CD8-positive, alpha-beta memory T cell (primary cell): ENCODE results near the gene PLEKHG4. TPM values are rescaled to one million over a fixed set of nuclear protein-coding genes. Genes with fewer than 3 reads are reported as not detected.

Experiments used
- CTCF ChIA-PET: fragments of 350-600 bp; sonication (Branson Sonifier 250); formaldehyde crosslinking; loops from one replicate; lab custom pipeline; 2021; ENCODE audit warnings: antibody characterized with exemption; lab: Charles Lee
- POLR2A ChIA-PET: fragments of 350-600 bp; sonication (Branson Sonifier 250); formaldehyde crosslinking; loops from one replicate; lab custom pipeline; 2021; ENCODE audit warnings: antibody characterized with exemption; lab: Charles Lee
- DNase-seq, 5 donors: peaks; one replicate each; pipeline versions ENCODE4 v3.0.0 to v3.0.0-alpha.2; 2020 to 2022; ENCODE audit warnings: mixed read lengths in 1 of 5
- H3K27ac ChIP-seq: one replicate; pipeline ENCODE4 v1.7.0; 2013; ENCODE audit warnings: low read depth, mild to moderate bottlenecking, low read length, moderate library complexity
- H3K27me3 ChIP-seq: 2 replicates; pipeline ENCODE4 v1.7.0; 2013; ENCODE audit warnings: low read length, mild to moderate bottlenecking; ENCODE audit not compliant: insufficient read depth, poor library complexity, severe bottlenecking
- H3K36me3 ChIP-seq: 2 replicates; pipeline ENCODE4 v1.7.0; 2013; ENCODE audit warnings: mild to moderate bottlenecking, low read length, moderate library complexity; ENCODE audit not compliant: insufficient read depth
- H3K4me1 ChIP-seq: 2 replicates; pipeline ENCODE4 v1.7.0; 2013; ENCODE audit warnings: mild to moderate bottlenecking, low read length, moderate library complexity; ENCODE audit not compliant: insufficient read depth
- H3K4me3 ChIP-seq: 2 replicates; pipeline ENCODE4 v1.7.0; 2013; ENCODE audit warnings: mild to moderate bottlenecking, low read length
- H3K9me3 ChIP-seq: 2 replicates; pipeline ENCODE4 v1.7.0; 2013; ENCODE audit warnings: mild to moderate bottlenecking, low read length
- H3K27ac Mint-ChIP-seq, 8 donors: one replicate each; pipeline ENCODE4 v1.8.0; 2020 to 2021; ENCODE audit warnings: mixed read lengths in 8 of 8, mild to moderate bottlenecking in 6 of 8, inconsistent platforms in 3 of 8, moderate library complexity in 3 of 8
- H3K27me3 Mint-ChIP-seq, 2 donors: one replicate each; pipeline ENCODE4 v1.8.0; 2020 to 2021; ENCODE audit warnings: mixed read lengths in 2 of 2, mild to moderate bottlenecking in 1 of 2, moderate library complexity in 1 of 2
- H3K36me3 Mint-ChIP-seq, 3 donors: one replicate each; pipeline ENCODE4 v1.8.0; 2020 to 2021; ENCODE audit warnings: mixed read lengths in 3 of 3, inconsistent platforms in 1 of 3, mild to moderate bottlenecking in 1 of 3
- H3K4me1 Mint-ChIP-seq, 3 donors: one replicate each; pipeline ENCODE4 v1.8.0; 2020 to 2021; ENCODE audit warnings: mixed read lengths in 3 of 3, inconsistent platforms in 1 of 3, mild to moderate bottlenecking in 1 of 3
- H3K4me3 Mint-ChIP-seq, 7 donors: one replicate each; pipeline ENCODE4 v1.8.0; 2020 to 2021; ENCODE audit warnings: mixed read lengths in 7 of 7, mild to moderate bottlenecking in 6 of 7, moderate library complexity in 4 of 7, inconsistent platforms in 2 of 7
- H3K9me3 Mint-ChIP-seq, 5 donors: one replicate each; pipeline ENCODE4 v1.8.0; 2020 to 2022; ENCODE audit warnings: mixed read lengths in 5 of 5, mild to moderate bottlenecking in 3 of 5, moderate library complexity in 2 of 5, inconsistent platforms in 1 of 5
- polyA plus RNA-seq: library from polyadenylated mRNA; unstranded; fragments of 300-500 nt; fragmentation: Illumina TruSeq; gene quantifications from one replicate; pipeline ENCODE4 v1.2.3, GENCODE V29; 2021
- total RNA-seq, 2 experiments: library from RNA; stranded (reverse); gene quantifications; one replicate each; pipeline ENCODE4 v1.2.3, GENCODE V29; 2021

PLEKHG4 gene
- total and polyA plus RNA-seq, 3 experiments from 2014 or later, result 1.6 to 29.3 (median 25.3) TPM

- H3K9me3 Mint-ChIP-seq, result no peaks in the 10 kb centered on the region
- peaks cover 0 to 4% (median under 1%) of the 10 kb centered on the region in 3 donors for H3K4me1 Mint-ChIP-seq
- Histone ChIP-seq H3K4me3 (no peak overlapping the region), H3K4me1 (peaks cover under 1% of the 10 kb centered on the region), H3K36me3 (no peaks in the 10 kb centered on the region), H3K27me3 (no peaks in the 10 kb centered on the region), H3K27ac (no peak overlapping the region), H3K9me3 (no peaks in the 10 kb centered on the region)
- ChIA-PET CTCF (no interaction called here), POLR2A (no interaction called here)
- no peak overlapping the region for H3K4me3 Mint-ChIP-seq
- no peaks in the 10 kb centered on the region for H3K36me3 Mint-ChIP-seq
- no peak overlapping the region for H3K27ac Mint-ChIP-seq
- peak in 1 of 5 donors; percentile 37 for DNase-seq
- peaks cover 9 to 10% of the 10 kb centered on the region in 2 donors for H3K27me3 Mint-ChIP-seq
These were observed 24.4 kb upstream of the PLEKHG4 start for GRCh38 chr16:67254801-67255552.

GRCh38 chr16:67255553-67256221 is 23.6 kb upstream of the PLEKHG4 start:
- no peaks in the 10 kb centered on the region for H3K4me1 Mint-ChIP-seq
- H3K36me3 Mint-ChIP-seq, result no peaks in the 10 kb centered on the region
- CTCF ChIA-PET, result no interaction called here

GRCh38 chr16:67256701-67257230 is 22.6 kb upstream of the PLEKHG4 start:
- CTCF ChIA-PET, result no interaction called here
- Mint-ChIP-seq H3K4me1 (no peaks in the 10 kb centered on the region), H3K27ac (peak overlapping the region in 1 of 8 donors; percentile 66), H3K9me3 (no peaks in the 10 kb centered on the region), H3K4me3 (peak overlapping the region in 1 of 7 donors; percentile 26), H3K36me3 (no peaks in the 10 kb centered on the region), H3K27me3 (peaks cover 9 to 13% of the 10 kb centered on the region in 2 donors)
- no peak overlapping the region for H3K27ac ChIP-seq
- no peak overlapping the region for H3K4me3 ChIP-seq
- no peaks in the 10 kb centered on the region for H3K9me3 ChIP-seq
- no peaks in the 10 kb centered on the region for H3K4me1 ChIP-seq
- POLR2A ChIA-PET, result no interaction called here
- no peaks in the 10 kb centered on the region for H3K36me3 ChIP-seq
- no peaks in the 10 kb centered on the region for H3K27me3 ChIP-seq
- DNase-seq, result peak in 1 of 5 donors; percentile 35

More at GRCh38 chr16:67255553-67256221, 23.6 kb upstream of the PLEKHG4 start:
- H3K27ac Mint-ChIP-seq, result no peak overlapping the region
- H3K4me1 ChIP-seq, result no peaks in the 10 kb centered on the region
- no peaks in the 10 kb centered on the region for H3K36me3 ChIP-seq
- H3K27me3 Mint-ChIP-seq, result peaks cover 9 to 10% of the 10 kb centered on the region in 2 donors
- DNase-seq, result peak in 1 of 5 donors; percentile 30
- H3K4me3 ChIP-seq, result no peak overlapping the region
- H3K27ac ChIP-seq, result no peak overlapping the region
- H3K27me3 ChIP-seq, result no peaks in the 10 kb centered on the region
- POLR2A ChIA-PET, result no interaction called here
- H3K9me3 Mint-ChIP-seq, result no peaks in the 10 kb centered on the region
- no peak overlapping the region for H3K4me3 Mint-ChIP-seq
- H3K9me3 ChIP-seq, result no peaks in the 10 kb centered on the region

GRCh38 chr16:67257486-67258160 is 21.7 kb upstream of the PLEKHG4 start:
- Histone ChIP-seq H3K4me3 (no peak overlapping the region), H3K9me3 (no peaks in the 10 kb centered on the region), H3K27me3 (no peaks in the 10 kb centered on the region), H3K4me1 (no peaks in the 10 kb centered on the region), H3K36me3 (no peaks in the 10 kb centered on the region), H3K27ac (no peak overlapping the region)
- H3K9me3 Mint-ChIP-seq, result no peaks in the 10 kb centered on the region
- H3K27ac Mint-ChIP-seq, result peak overlapping the region in 1 of 8 donors; percentile 68
- H3K4me3 Mint-ChIP-seq, result no peak overlapping the region
- ChIA-PET CTCF (no interaction called here), POLR2A (no interaction called here)
- peaks cover 12 to 21% of the 10 kb centered on the region in 2 donors for H3K27me3 Mint-ChIP-seq
- no peaks in the 10 kb centered on the region for H3K4me1 Mint-ChIP-seq
- no peaks in the 10 kb centered on the region for H3K36me3 Mint-ChIP-seq
- DNase-seq, result peak in 1 of 5 donors; percentile 21

GRCh38 chr16:67258161-67258835 is 21.0 kb upstream of the PLEKHG4 start:
- Mint-ChIP-seq H3K4me3 (peak overlapping the region in 1 of 7 donors; percentile 32), H3K9me3 (no peaks in the 10 kb centered on the region), H3K4me1 (no peaks in the 10 kb centered on the region), H3K27me3 (peaks cover 16 to 28% of the 10 kb centered on the region in 2 donors), H3K36me3 (no peaks in the 10 kb centered on the region), H3K27ac (no peak overlapping the region)
- Histone ChIP-seq H3K27ac (no peak overlapping the region), H3K4me3 (no peak overlapping the region), H3K9me3 (no peaks in the 10 kb centered on the region), H3K27me3 (no peaks in the 10 kb centered on the region), H3K4me1 (no peaks in the 10 kb centered on the region), H3K36me3 (no peaks in the 10 kb centered on the region)
- DNase-seq, result no peak
- ChIA-PET POLR2A (no interaction called here), CTCF (interaction anchor here (1.7 kb wide), 1 partner anchor 27 kb away, joined by 4 read pairs; no protein-coding TSS in a partner anchor)

- H3K4me1 ChIP-seq, result no peaks in the 10 kb centered on the region
- H3K4me1 Mint-ChIP-seq, result no peaks in the 10 kb centered on the region
- H3K9me3 Mint-ChIP-seq, result no peaks in the 10 kb centered on the region
- CTCF ChIA-PET, result interaction anchor here (0.9 to 1.7 kb wide), 4 partner anchors 9 to 104 kb away, joined by 3 to 4 read pairs (median 4); no protein-coding TSS in a partner anchor
- H3K27me3 ChIP-seq, result no peaks in the 10 kb centered on the region
- H3K4me3 ChIP-seq, result no peak overlapping the region
- H3K27ac Mint-ChIP-seq, result peak overlapping the region in 1 of 8 donors; percentile 4
- H3K4me3 Mint-ChIP-seq, result no peak overlapping the region
- DNase-seq, result no peak
- H3K36me3 ChIP-seq, result no peaks in the 10 kb centered on the region
- no peaks in the 10 kb centered on the region for H3K36me3 Mint-ChIP-seq
- POLR2A ChIA-PET, result no interaction called here
- no peak overlapping the region for H3K27ac ChIP-seq
- H3K9me3 ChIP-seq, result no peaks in the 10 kb centered on the region
- H3K27me3 Mint-ChIP-seq, result peaks cover 16 to 33% of the 10 kb centered on the region in 2 donors
These were observed 19.6 kb upstream of the PLEKHG4 start for GRCh38 chr16:67259705-67260104.

- H3K36me3 Mint-ChIP-seq, result no peaks in the 10 kb centered on the region
- peak in 1 of 5 donors; percentile 14 for DNase-seq
- H3K4me3 Mint-ChIP-seq, result peak overlapping the region in 1 of 7 donors; percentile 10
- peak overlapping the region in 1 of 8 donors; percentile 61 for H3K27ac Mint-ChIP-seq
- H3K4me1 ChIP-seq, result no peaks in the 10 kb centered on the region
- ChIA-PET POLR2A (no interaction called here), CTCF (interaction anchor here (1.0 to 1.4 kb wide), 4 partner anchors 10 to 35 kb away, joined by 3 to 4 read pairs (median 3); partner anchors contain the start of gene TMEM208)
- H3K9me3 ChIP-seq, result no peaks in the 10 kb centered on the region
- H3K27ac ChIP-seq, result no peak overlapping the region
- H3K9me3 Mint-ChIP-seq, result no peaks in the 10 kb centered on the region
- H3K27me3 Mint-ChIP-seq, result peaks cover 16 to 33% of the 10 kb centered on the region in 2 donors
- no peaks in the 10 kb centered on the region for H3K36me3 ChIP-seq
- no peaks in the 10 kb centered on the region for H3K4me1 Mint-ChIP-seq
- no peak overlapping the region for H3K4me3 ChIP-seq
- H3K27me3 ChIP-seq, result no peaks in the 10 kb centered on the region
These were observed 18.8 kb upstream of the PLEKHG4 start for GRCh38 chr16:67260426-67261063.
